K562 treated with DMSO at 1 percent for 48 hours (cell line): ENCODE results near the gene LLPH. TPM values are rescaled to one million over a fixed set of nuclear protein-coding genes. Genes with fewer than 3 reads are reported as not detected.

Source experiments
- total RNA-seq: library from RNA; unstranded; fragments of 300-600 nt; gene quantifications from 2 replicates; pipeline ENCODE4 v1.2.3, GENCODE V29; 2022; ENCODE audit warnings: low replicate concordance; ENCODE audit errors: extremely low read depth

LLPH gene
- total RNA-seq, result not detected in 2 replicates

GRCh38 chr12:66130267-66131066, at the start of gene LLPH:
Gene LLPH, minus strand, starts transcription at chr12:66130750. Its CDS starts 1,644 bp downstream, at chr12:66129106.

GRCh38 chr12:66169221-66170170, 38.9 kb upstream of the LLPH start, which contains the start of gene TMBIM4:
Gene TMBIM4, minus strand, starts transcription at chr12:66169996. Its CDS starts 45 bp downstream, at chr12:66169951.

Other genes starting within 250 kb of the LLPH start
- gene TMBIM4, start 39.2 kb upstream of the LLPH start, total RNA-seq, result not detected in 2 replicates
- gene IRAK3, start 58.5 kb upstream of the LLPH start, total RNA-seq, result not detected in 2 replicates
- gene HELB, start 171.7 kb upstream of the LLPH start, total RNA-seq, result not detected in 2 replicates